ENCODE measurements around the gene HLCS. TPM values are rescaled to one million over a fixed set of nuclear protein-coding genes. Genes with fewer than 3 reads are reported as not detected.

Gene HLCS
- total and polyA plus RNA-seq, 4 experiments from 2014 or later = 8.3 to 14.7 (median 11.3) TPM

- no peaks in the 10 kb centered on the region for H3K9me3 Mint-ChIP-seq
- Histone ChIP-seq H3K4me1 (ENCODE audit: insufficient read depth, low read length) (no peaks in the 10 kb centered on the region), H3K4me3 (ENCODE audit: low read length in 2 of 2) (no peak overlapping the region), H3K9me3 (ENCODE audit: control insufficient read depth in 1 of 2, low read length in 2 of 2) (no peaks in the 10 kb centered on the region), H3K27me3 (ENCODE audit: insufficient read depth, low read length) (no peaks in the 10 kb centered on the region), H3K27ac (ENCODE audit: low read depth, low read length) (no peak overlapping the region), H3K36me3 (ENCODE audit: insufficient read depth, low read length) (no peaks in the 10 kb centered on the region)
- no peaks in the 10 kb centered on the region for H3K36me3 Mint-ChIP-seq
- no peaks in the 10 kb centered on the region for H3K4me1 Mint-ChIP-seq
- H3K27ac Mint-ChIP-seq = peak overlapping the region in 1 of 7 donors; percentile 47
- intact Hi-C loops (cut with micrococcal nuclease) = no loop called here
- ChIA-PET POLR2A (ENCODE audit: partially characterized antibody) (no interaction called here), CTCF (ENCODE audit: partially characterized antibody) (no interaction called here)
- DNase-seq = no peak
- H3K27me3 Mint-ChIP-seq = no peaks in the 10 kb centered on the region
- no peak overlapping the region for H3K4me3 Mint-ChIP-seq
Observed at GRCh38 chr21:36849461-36850105, 116.9 kb downstream of the HLCS start.

GRCh38 chr21:36848730-36849274, 117.7 kb downstream of the HLCS start:
- Mint-ChIP-seq H3K4me1 (no peaks in the 10 kb centered on the region), H3K9me3 (no peaks in the 10 kb centered on the region), H3K4me3 (no peak overlapping the region), H3K27me3 (no peaks in the 10 kb centered on the region), H3K36me3 (peaks cover 0 to 2% of the 10 kb centered on the region in 2 donors), H3K27ac (no peak overlapping the region)
- Histone ChIP-seq H3K9me3 (ENCODE audit: control insufficient read depth in 1 of 2, low read length in 2 of 2) (no peaks in the 10 kb centered on the region), H3K4me3 (ENCODE audit: low read length in 2 of 2) (no peak overlapping the region), H3K4me1 (ENCODE audit: insufficient read depth, low read length) (no peaks in the 10 kb centered on the region), H3K27ac (ENCODE audit: low read depth, low read length) (no peak overlapping the region), H3K27me3 (ENCODE audit: insufficient read depth, low read length) (no peaks in the 10 kb centered on the region), H3K36me3 (ENCODE audit: insufficient read depth, low read length) (no peaks in the 10 kb centered on the region)
- intact Hi-C loops (cut with micrococcal nuclease) = no loop called here
- ChIA-PET CTCF (ENCODE audit: partially characterized antibody) (no interaction called here), POLR2A (ENCODE audit: partially characterized antibody) (no interaction called here)
- no peak for DNase-seq

DNA sequence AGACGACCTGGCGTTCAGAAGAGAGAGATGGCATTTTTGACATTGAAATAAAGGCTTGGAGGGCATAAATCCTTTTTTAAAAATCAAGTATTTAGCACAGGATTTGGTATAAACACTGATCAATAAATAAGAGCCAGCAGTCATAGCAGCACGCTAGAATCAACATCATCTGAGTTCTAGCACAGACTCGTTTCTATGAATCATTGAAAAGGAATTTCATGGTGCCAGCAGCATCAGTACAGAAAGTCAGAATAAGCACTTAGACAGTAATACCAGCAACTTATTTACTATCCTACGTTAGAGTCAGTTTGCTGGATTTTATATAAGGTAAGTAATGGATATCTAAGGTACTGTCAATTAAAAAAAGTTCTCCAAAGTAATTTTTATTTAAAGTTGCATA, 119.3 kb downstream of the HLCS start:
- Mint-ChIP-seq H3K27ac (no peak overlapping the region), H3K9me3 (no peaks in the 10 kb centered on the region), H3K27me3 (no peaks in the 10 kb centered on the region), H3K36me3 (peaks cover 2 to 5% of the 10 kb centered on the region in 2 donors), H3K4me1 (no peaks in the 10 kb centered on the region), H3K4me3 (no peak overlapping the region)
- Histone ChIP-seq H3K4me1 (ENCODE audit: insufficient read depth, low read length) (no peaks in the 10 kb centered on the region), H3K27ac (ENCODE audit: low read depth, low read length) (no peak overlapping the region), H3K4me3 (ENCODE audit: low read length in 2 of 2) (no peak overlapping the region), H3K27me3 (ENCODE audit: insufficient read depth, low read length) (no peaks in the 10 kb centered on the region), H3K36me3 (ENCODE audit: insufficient read depth, low read length) (no peaks in the 10 kb centered on the region), H3K9me3 (ENCODE audit: control insufficient read depth in 1 of 2, low read length in 2 of 2) (no peaks in the 10 kb centered on the region)
- ChIA-PET CTCF (ENCODE audit: partially characterized antibody) (no interaction called here), POLR2A (ENCODE audit: partially characterized antibody) (no interaction called here)
- no peak for DNase-seq
- intact Hi-C loops (cut with micrococcal nuclease) = no loop called here

- Histone ChIP-seq H3K4me1 (ENCODE audit: insufficient read depth, low read length) (no peaks in the 10 kb centered on the region), H3K27ac (ENCODE audit: low read depth, low read length) (no peak overlapping the region), H3K27me3 (ENCODE audit: insufficient read depth, low read length) (no peaks in the 10 kb centered on the region), H3K9me3 (ENCODE audit: control insufficient read depth in 1 of 2, low read length in 2 of 2) (no peaks in the 10 kb centered on the region), H3K36me3 (ENCODE audit: insufficient read depth, low read length) (no peaks in the 10 kb centered on the region), H3K4me3 (ENCODE audit: low read length in 2 of 2) (no peak overlapping the region)
- Mint-ChIP-seq H3K27me3 (no peaks in the 10 kb centered on the region), H3K4me3 (no peak overlapping the region), H3K27ac (peak overlapping the region in 1 of 7 donors; percentile 19), H3K4me1 (no peaks in the 10 kb centered on the region), H3K9me3 (no peaks in the 10 kb centered on the region), H3K36me3 (peaks cover 2 to 11% of the 10 kb centered on the region in 2 donors)
- no peak for DNase-seq
- intact Hi-C loops (cut with micrococcal nuclease) = no loop called here
- ChIA-PET POLR2A (ENCODE audit: partially characterized antibody) (no interaction called here), CTCF (ENCODE audit: partially characterized antibody) (no interaction called here)
Observed at GRCh38 chr21:36846631-36847030, 119.8 kb downstream of the HLCS start.

- H3K4me3 ChIP-seq (ENCODE audit: low read length in 2 of 2) = no peak overlapping the region
- intact Hi-C loops (cut with micrococcal nuclease) = no loop called here
- ChIA-PET CTCF (ENCODE audit: partially characterized antibody) (no interaction called here), POLR2A (ENCODE audit: partially characterized antibody) (no interaction called here)
- H3K4me1 ChIP-seq (ENCODE audit: insufficient read depth, low read length) = no peaks in the 10 kb centered on the region
- no peak overlapping the region for H3K27ac ChIP-seq (ENCODE audit: low read depth, low read length)
- H3K27me3 ChIP-seq (ENCODE audit: insufficient read depth, low read length) = no peaks in the 10 kb centered on the region
- H3K4me1 Mint-ChIP-seq = no peaks in the 10 kb centered on the region
- no peaks in the 10 kb centered on the region for H3K36me3 ChIP-seq (ENCODE audit: insufficient read depth, low read length)
- no peak for DNase-seq
- no peak overlapping the region for H3K4me3 Mint-ChIP-seq
- H3K9me3 Mint-ChIP-seq = no peaks in the 10 kb centered on the region
- no peak overlapping the region for H3K27ac Mint-ChIP-seq
- peaks cover 2 to 13% of the 10 kb centered on the region in 2 donors for H3K36me3 Mint-ChIP-seq
- H3K9me3 ChIP-seq (ENCODE audit: control insufficient read depth in 1 of 2, low read length in 2 of 2) = no peaks in the 10 kb centered on the region
- H3K27me3 Mint-ChIP-seq = no peaks in the 10 kb centered on the region
Observed at GRCh38 chr21:36845790-36846189, 120.7 kb downstream of the HLCS start.

- Histone ChIP-seq H3K9me3 (ENCODE audit: control insufficient read depth in 1 of 2, low read length in 2 of 2) (no peaks in the 10 kb centered on the region), H3K27me3 (ENCODE audit: insufficient read depth, low read length) (no peaks in the 10 kb centered on the region), H3K27ac (ENCODE audit: low read depth, low read length) (no peak overlapping the region), H3K4me3 (ENCODE audit: low read length in 2 of 2) (no peak overlapping the region), H3K36me3 (ENCODE audit: insufficient read depth, low read length) (no peaks in the 10 kb centered on the region), H3K4me1 (ENCODE audit: insufficient read depth, low read length) (no peaks in the 10 kb centered on the region)
- H3K9me3 Mint-ChIP-seq = no peaks in the 10 kb centered on the region
- no peaks in the 10 kb centered on the region for H3K27me3 Mint-ChIP-seq
- intact Hi-C loops (cut with micrococcal nuclease) = no loop called here
- no peaks in the 10 kb centered on the region for H3K4me1 Mint-ChIP-seq
- ChIA-PET CTCF (ENCODE audit: partially characterized antibody) (interaction anchor here (1.4 kb wide), 1 partner anchor 8 kb away, joined by 4 read pairs; no protein-coding TSS in a partner anchor), POLR2A (ENCODE audit: partially characterized antibody) (no interaction called here)
- H3K4me3 Mint-ChIP-seq = no peak overlapping the region
- H3K27ac Mint-ChIP-seq = no peak overlapping the region
- H3K36me3 Mint-ChIP-seq = peaks cover 2 to 13% of the 10 kb centered on the region in 2 donors
- DNase-seq = no peak
Observed at GRCh38 chr21:36845070-36845469, 121.4 kb downstream of the HLCS start.

- no peak overlapping the region for H3K4me3 ChIP-seq (ENCODE audit: low read length in 2 of 2)
- peaks cover 2 to 13% of the 10 kb centered on the region in 2 donors for H3K36me3 Mint-ChIP-seq
- intact Hi-C loops (cut with micrococcal nuclease) = no loop called here
- H3K36me3 ChIP-seq (ENCODE audit: insufficient read depth, low read length) = no peaks in the 10 kb centered on the region
- no peaks in the 10 kb centered on the region for H3K4me1 ChIP-seq (ENCODE audit: insufficient read depth, low read length)
- peaks cover 0 to 2% (median 0%) of the 10 kb centered on the region in 4 donors for H3K4me1 Mint-ChIP-seq
- no peak for DNase-seq
- H3K27me3 Mint-ChIP-seq = no peaks in the 10 kb centered on the region
- no peaks in the 10 kb centered on the region for H3K9me3 ChIP-seq (ENCODE audit: control insufficient read depth in 1 of 2, low read length in 2 of 2)
- H3K4me3 Mint-ChIP-seq = no peak overlapping the region
- CTCF ChIA-PET (ENCODE audit: partially characterized antibody) = no interaction called here
- no peak overlapping the region for H3K27ac ChIP-seq (ENCODE audit: low read depth, low read length)
- no peaks in the 10 kb centered on the region for H3K9me3 Mint-ChIP-seq
- no peaks in the 10 kb centered on the region for H3K27me3 ChIP-seq (ENCODE audit: insufficient read depth, low read length)
- no peak overlapping the region for H3K27ac Mint-ChIP-seq
- POLR2A ChIA-PET (ENCODE audit: partially characterized antibody) = no interaction called here
Observed at GRCh38 chr21:36841866-36842265, 124.6 kb downstream of the HLCS start.

All from CD4-positive, alpha-beta memory T cell (primary cell).